Measurements from ENCODE around the gene CHIT1.

- TF ChIP-seq MAX (IDR thresholded peaks at IDR 0.05; ENCODE audit: low read depth, low read length) (no peak), CTCF (IDR thresholded peaks at IDR 0.05; ENCODE audit: low read depth, low read length) (no peak)
Measured at GRCh38 chr1:203225071-203225470, 4.4 kb downstream of the CHIT1 start.
